Endothelial cell (in vitro differentiated cells): ENCODE measurements around the gene SLX9. TPM values are rescaled to one million over a fixed set of nuclear protein-coding genes. Genes with fewer than 3 reads are reported as not detected.

Experiments used
- DNase-seq: peaks from one replicate; pipeline ENCODE4 v3.0.0; 2021; ENCODE audit warnings: low spot score
- H3K27ac Mint-ChIP-seq: one replicate; pipeline ENCODE4 v1.8.0; 2021; ENCODE audit warnings: mixed read lengths, inconsistent platforms; ENCODE audit not compliant: unreplicated experiment
- H3K27me3 Mint-ChIP-seq: one replicate; pipeline ENCODE4 v1.8.0; 2021; ENCODE audit warnings: mild to moderate bottlenecking, moderate library complexity, mixed read lengths, inconsistent platforms; ENCODE audit not compliant: unreplicated experiment
- H3K36me3 Mint-ChIP-seq: one replicate; pipeline ENCODE4 v1.8.0; 2021; ENCODE audit warnings: mild to moderate bottlenecking, low read depth, mixed read lengths, inconsistent platforms; ENCODE audit not compliant: unreplicated experiment
- H3K4me1 Mint-ChIP-seq: one replicate; pipeline ENCODE4 v1.8.0; 2021; ENCODE audit warnings: mild to moderate bottlenecking, mixed read lengths, inconsistent platforms; ENCODE audit not compliant: unreplicated experiment
- H3K4me3 Mint-ChIP-seq: one replicate; pipeline ENCODE4 v1.8.0; 2021; ENCODE audit warnings: mild to moderate bottlenecking, mixed read lengths, inconsistent platforms; ENCODE audit not compliant: unreplicated experiment
- H3K9me3 Mint-ChIP-seq: one replicate; pipeline ENCODE4 v1.8.0; 2021; ENCODE audit warnings: mixed read lengths, inconsistent platforms; ENCODE audit not compliant: unreplicated experiment
- CTCF ChIP-seq: fragments of 200-600 bp; sonication (generic); IDR thresholded peaks from one replicate; pipeline ENCODE4 v1.5.0; 2021; ENCODE audit warnings: antibody characterized with exemption; ENCODE audit not compliant: unreplicated experiment
- total RNA-seq: library from RNA; stranded (reverse); fragmentation: NEBNext Ultra II Directional; extraction: Animal tissue kit (Norgen Biotek cat#: 25700); gene quantifications from one replicate; pipeline ENCODE4 v1.2.1, GENCODE V29; 2021; ENCODE audit not compliant: unreplicated experiment

Gene SLX9
- total RNA-seq, 1 donor from 2014 or later: 13.7 TPM

GRCh38 chr21:44951186-44951915 lies 11.5 kb downstream of the SLX9 start:
- peaks cover 3% of the 10 kb centered on the region for H3K36me3 Mint-ChIP-seq
- no peak for DNase-seq
- no peak overlapping the region for H3K27ac Mint-ChIP-seq
- H3K4me3 Mint-ChIP-seq: no peak overlapping the region
- peaks cover 4% of the 10 kb centered on the region for H3K27me3 Mint-ChIP-seq
- no peak for TF ChIP-seq CTCF
- H3K9me3 Mint-ChIP-seq: no peaks in the 10 kb centered on the region
- H3K4me1 Mint-ChIP-seq: no peaks in the 10 kb centered on the region

DNA sequence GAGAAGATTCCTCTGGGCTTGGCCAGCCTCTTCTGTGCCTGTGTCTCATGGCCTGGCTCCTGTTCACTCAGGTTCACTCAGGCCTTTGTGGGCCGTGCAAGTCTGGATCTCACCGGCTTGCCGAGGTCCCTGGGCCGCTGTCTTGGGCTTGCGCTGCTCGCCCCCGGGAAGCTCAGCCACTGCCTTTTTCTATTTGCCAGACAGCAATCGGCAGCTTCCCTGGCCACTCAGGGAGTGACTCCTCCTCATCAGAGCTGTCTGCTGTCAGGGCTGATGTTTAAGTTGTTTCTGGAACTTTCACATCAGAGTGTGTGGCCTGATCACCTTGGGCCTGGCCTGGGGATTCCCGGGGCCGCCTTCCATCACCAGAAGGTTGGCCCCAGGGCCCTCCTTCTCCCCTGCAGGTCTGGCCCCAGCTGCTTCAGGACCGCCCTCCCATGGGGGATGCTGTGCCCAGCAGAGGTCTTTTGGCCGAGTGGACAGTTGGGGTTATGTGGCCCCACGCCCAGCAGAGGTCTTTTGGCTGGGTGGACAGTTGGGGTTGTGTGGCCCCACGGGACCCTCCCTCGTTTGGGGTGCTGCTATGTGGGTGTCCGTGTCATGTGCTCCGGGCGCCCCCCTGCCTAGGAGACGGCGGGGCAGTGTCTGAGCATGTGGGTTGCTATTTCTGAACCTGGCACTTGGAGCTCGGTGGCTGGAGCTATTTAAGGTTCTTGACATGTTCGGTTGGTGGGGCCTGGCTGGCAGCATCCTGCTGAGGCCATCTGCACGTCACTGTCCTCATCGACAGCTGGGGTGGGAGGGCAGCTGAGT lies 12.5 kb downstream of the SLX9 start:
- no peak overlapping the region for H3K27ac Mint-ChIP-seq
- H3K4me3 Mint-ChIP-seq: no peak overlapping the region
- H3K27me3 Mint-ChIP-seq: peaks cover 5% of the 10 kb centered on the region
- H3K4me1 Mint-ChIP-seq: no peaks in the 10 kb centered on the region
- H3K36me3 Mint-ChIP-seq: peaks cover 3% of the 10 kb centered on the region
- H3K9me3 Mint-ChIP-seq: no peaks in the 10 kb centered on the region
- TF ChIP-seq CTCF: no peak
- no peak for DNase-seq

GRCh38 chr21:44952929-44953627 lies 13.2 kb downstream of the SLX9 start:
- no peaks in the 10 kb centered on the region for H3K4me1 Mint-ChIP-seq
- H3K36me3 Mint-ChIP-seq: peaks cover 3% of the 10 kb centered on the region
- H3K27me3 Mint-ChIP-seq: peaks cover 6% of the 10 kb centered on the region
- H3K9me3 Mint-ChIP-seq: no peaks in the 10 kb centered on the region
- no peak for DNase-seq
- no peak overlapping the region for H3K4me3 Mint-ChIP-seq
- no peak for TF ChIP-seq CTCF
- no peak overlapping the region for H3K27ac Mint-ChIP-seq

DNA sequence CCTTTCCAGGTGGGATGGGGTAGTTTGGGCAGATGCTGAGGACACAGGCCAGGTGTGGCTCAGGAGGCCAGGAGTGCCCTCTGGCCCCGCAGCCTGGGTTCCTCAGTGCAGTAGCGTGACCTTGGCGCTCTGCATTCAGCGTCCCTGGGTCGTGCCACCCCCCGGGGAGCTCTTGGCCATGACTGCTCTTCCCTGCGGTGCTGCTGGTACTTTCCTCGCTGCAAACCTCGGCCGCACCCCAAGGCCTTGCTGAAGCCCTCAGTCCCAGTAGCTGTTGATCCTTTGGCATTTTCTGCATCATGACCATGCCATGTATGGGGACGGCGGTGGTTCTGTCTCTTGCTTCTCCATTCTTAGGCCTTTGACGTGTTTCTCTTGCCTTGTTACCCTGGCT lies 13.8 kb downstream of the SLX9 start:
- DNase-seq: no peak
- Mint-ChIP-seq H3K9me3 (no peaks in the 10 kb centered on the region), H3K27me3 (peaks cover 6% of the 10 kb centered on the region), H3K4me1 (no peaks in the 10 kb centered on the region), H3K27ac (no peak overlapping the region), H3K36me3 (peaks cover 3% of the 10 kb centered on the region), H3K4me3 (no peak overlapping the region)
- no peak for TF ChIP-seq CTCF
